GM19328 (cell line): ENCODE results near the gene SENP6.
"Not testable (repeated sequence)": the region's sequence is repeated elsewhere in the genome, so short reads cannot be mapped to it uniquely, and the experiment has no call there.

ENCODE experiments used
- ATAC-seq: cut with Tn5 transposase; IDR thresholded peaks from one replicate; pipeline ENCODE4 v1.9.1; 2021; ENCODE audit warnings: mild to moderate bottlenecking, moderate library complexity; ENCODE audit not compliant: unreplicated experiment

Gene SENP6, protein sequence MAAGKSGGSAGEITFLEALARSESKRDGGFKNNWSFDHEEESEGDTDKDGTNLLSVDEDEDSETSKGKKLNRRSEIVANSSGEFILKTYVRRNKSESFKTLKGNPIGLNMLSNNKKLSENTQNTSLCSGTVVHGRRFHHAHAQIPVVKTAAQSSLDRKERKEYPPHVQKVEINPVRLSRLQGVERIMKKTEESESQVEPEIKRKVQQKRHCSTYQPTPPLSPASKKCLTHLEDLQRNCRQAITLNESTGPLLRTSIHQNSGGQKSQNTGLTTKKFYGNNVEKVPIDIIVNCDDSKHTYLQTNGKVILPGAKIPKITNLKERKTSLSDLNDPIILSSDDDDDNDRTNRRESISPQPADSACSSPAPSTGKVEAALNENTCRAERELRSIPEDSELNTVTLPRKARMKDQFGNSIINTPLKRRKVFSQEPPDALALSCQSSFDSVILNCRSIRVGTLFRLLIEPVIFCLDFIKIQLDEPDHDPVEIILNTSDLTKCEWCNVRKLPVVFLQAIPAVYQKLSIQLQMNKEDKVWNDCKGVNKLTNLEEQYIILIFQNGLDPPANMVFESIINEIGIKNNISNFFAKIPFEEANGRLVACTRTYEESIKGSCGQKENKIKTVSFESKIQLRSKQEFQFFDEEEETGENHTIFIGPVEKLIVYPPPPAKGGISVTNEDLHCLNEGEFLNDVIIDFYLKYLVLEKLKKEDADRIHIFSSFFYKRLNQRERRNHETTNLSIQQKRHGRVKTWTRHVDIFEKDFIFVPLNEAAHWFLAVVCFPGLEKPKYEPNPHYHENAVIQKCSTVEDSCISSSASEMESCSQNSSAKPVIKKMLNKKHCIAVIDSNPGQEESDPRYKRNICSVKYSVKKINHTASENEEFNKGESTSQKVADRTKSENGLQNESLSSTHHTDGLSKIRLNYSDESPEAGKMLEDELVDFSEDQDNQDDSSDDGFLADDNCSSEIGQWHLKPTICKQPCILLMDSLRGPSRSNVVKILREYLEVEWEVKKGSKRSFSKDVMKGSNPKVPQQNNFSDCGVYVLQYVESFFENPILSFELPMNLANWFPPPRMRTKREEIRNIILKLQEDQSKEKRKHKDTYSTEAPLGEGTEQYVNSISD

DNA sequence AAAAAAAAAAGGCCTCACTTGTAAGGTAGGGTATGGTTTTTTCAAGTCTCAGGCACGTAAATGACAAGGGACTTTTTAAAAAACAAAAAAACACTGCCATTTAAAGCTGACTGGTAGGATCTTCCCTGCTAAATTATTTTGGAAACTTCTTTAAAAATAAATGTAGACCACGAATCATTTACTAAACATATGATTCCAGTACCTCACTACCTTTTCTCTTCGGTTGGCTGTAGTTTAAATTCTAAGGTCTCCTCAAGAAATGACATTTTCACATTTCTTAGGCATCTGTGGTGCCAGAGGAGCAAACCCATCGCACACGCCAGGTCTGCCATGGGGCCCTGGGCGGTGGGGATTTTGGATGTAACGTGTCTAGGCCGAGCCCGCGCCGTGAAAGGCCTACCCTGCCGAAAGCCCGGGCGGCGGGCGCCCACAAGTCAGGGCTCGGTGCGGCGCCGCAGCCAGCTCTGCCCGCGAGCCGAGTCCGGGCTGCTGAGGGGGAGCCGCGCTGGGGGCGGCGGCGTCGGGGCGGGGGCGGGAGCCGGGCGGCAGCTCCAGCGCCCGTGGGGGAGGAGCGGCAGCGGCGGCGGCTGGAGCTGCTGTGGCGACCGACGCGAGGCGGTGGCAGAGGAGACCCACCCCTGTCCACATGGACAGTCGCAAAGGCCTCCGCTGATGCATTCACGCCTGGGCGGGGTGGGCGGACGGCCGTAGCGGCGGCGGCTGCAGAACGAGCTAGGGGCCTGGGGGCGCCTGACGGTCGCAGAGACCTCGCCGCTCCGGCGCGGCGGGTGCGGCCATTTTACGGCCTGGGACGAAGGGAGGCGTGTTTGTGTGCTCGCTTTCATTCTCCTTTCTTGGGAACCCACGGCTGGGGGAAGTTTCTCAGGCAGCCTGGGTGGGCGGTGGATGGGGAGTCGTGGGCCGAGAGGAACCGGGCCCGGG lies at the start of gene SENP6:
Gene SENP6 (plus strand): TSS at position 577 of the 942 bp plus-strand sequence. CDS start 645 bp downstream, outside the sequence.
- ATAC-seq: peak; percentile 69

DNA sequence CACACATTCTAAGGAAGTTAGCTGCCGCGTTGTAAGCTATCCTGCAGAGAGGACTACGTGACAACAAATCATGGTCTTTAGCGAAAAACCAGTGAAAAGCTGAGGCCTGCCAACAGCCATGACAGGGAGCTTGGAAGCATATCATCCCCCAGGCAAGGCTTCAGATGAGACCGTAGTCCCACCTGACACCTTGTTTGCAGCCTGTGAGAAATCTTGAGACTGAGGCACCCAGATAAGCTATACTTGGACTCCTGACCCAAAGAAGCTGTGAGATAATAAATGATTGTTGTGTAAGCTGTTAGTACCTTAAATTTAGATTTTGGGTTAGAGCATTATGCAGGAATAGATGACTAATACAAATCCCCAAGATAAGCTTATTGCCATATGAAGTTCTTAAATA lies 45.4 kb upstream of the SENP6 start:
- ATAC-seq: no peak

DNA sequence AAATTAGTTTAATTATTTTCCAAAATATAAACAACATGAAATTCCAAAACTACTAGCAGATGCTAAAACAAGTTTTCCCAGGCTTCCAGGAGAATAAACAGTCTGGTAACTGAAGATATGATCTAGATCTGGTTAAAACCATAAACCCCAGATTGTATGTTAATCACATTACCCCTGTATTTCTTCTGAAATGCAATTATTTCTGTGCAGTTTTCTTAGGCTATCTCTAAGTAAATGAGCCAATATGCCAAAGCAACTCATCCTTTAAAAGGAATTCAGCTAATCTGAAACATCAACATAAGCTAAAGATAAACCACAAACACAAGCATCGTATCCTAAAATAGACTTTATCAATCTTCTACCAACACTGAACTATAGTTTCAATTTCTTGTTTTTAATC lies 44.6 kb upstream of the SENP6 start:
- ATAC-seq: no peak

DNA sequence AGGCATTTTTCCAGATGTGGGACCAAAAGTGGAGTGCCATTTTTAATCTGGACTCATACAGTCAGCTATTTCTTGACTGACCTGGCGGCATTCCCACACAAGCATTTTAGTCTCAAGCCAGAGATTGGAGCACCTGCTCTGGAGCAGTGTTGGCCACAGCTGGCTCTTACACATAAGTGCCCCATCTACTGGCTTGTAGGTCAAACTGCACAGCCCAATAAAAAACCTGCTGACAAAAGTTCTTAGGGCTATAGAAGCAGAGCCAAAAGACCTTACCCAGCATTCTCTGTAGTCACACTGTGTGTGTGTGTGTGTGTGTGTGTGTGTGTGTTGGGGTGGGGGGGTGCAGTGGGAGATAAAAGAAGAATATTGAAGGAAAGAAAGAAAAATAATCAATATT lies 38.6 kb upstream of the SENP6 start:
- peak; percentile 91 for ATAC-seq

DNA sequence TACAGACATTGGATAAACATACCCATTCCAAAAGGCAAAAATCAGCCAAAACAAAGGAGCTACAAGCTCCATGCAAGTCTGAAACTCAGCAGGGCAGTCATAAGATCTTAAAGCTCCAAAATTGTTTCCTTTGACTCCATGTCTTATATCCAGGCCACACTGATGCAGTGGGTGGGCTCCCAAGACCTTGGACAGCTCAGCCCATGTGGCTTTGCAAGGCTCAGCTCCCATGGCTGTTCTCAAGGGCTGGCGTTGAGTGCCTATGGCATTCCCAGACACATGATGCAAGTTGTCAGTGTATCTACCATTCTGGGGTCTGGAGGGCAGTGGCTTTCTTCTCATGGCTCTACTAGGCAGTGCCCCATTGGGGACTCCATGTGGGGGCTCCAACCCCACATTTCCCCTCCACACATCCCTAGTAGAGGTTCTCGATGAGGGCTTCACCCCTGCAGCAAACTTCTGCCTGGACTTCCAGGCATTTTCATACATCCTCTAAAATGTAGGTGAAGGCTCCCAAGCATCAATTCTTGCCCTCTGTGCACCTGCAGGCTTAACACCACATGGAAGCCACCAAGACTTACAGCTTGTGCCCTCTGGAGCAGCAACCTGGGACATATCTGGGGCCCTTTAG lies 35.4 kb upstream of the SENP6 start:
- no peak for ATAC-seq

DNA sequence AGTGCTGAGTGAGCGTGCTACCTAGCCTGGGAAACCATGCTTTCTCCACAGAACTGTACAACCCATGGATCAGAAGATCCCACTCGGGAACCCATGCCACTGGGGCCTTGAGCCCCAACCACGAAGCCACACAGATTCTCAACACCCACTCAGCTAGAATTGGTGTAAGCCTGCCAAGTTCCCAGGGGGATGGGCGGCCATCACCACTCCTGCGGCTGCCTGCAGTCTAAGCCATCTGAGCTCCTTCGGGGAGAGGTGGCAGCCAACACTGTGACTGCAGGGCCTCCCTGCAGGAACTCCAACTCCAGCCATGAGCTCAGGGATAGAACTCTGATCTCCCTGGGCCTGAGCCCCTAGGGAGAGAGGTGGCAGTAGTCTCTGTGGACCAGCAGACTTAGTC lies 33.6 kb upstream of the SENP6 start:
- no peak for ATAC-seq

DNA sequence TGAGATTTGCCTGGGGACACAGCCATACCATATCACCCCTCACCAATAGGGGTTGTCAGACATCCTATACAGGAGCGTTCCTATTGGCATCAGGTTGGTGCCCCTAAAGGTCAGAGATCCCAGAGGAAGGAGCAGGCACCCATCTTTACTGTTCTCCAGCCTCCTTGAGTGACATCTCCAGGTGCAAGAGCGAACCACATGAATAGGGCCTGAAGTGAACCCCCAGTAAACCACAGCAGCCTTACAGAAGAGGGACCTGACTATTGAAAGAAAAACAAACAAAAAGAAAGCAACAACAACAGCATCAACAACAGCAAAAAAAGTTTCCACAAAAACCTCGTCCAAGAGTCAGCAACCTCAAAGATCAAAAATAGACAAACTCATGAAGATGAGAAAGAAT lies 32.7 kb upstream of the SENP6 start:
- no peak for ATAC-seq

DNA sequence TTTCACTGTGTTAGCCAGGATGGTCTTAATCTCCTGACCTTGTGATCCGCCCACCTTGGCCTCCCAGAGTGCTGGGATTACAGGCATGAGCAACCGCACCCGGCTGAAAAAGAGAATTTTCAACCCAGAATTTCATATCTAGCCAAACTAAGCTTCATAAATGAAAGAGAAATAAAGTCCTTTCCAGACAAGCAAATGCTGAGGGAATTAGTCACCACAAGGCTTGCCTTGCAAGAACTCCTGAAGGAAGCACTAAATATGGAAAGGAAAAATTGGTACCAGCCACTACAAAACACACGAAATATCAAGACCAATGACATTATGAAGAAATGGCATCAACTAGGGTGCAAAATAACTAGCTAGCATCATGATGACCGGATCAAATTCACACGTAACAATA lies 31.0 kb upstream of the SENP6 start:
- not testable (repeated sequence) for ATAC-seq

DNA sequence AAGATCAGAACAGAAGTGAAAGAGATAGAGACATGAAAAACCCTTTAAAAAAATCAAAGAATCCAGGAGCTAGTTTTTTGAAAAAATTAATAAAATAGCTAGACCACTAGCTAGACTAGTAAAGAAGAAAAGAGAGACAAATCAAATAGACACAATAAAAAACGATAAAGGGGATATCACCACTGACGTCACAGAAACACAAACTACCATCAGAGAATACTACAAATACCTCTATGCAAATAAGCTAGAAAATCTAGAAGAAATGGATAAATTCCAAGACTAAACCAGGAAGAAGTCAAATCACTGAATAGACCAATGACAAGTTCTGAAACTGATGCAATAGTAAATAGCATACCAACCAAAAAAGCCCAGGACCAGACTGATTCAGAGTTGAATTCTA lies 29.6 kb upstream of the SENP6 start:
- ATAC-seq: no peak

DNA sequence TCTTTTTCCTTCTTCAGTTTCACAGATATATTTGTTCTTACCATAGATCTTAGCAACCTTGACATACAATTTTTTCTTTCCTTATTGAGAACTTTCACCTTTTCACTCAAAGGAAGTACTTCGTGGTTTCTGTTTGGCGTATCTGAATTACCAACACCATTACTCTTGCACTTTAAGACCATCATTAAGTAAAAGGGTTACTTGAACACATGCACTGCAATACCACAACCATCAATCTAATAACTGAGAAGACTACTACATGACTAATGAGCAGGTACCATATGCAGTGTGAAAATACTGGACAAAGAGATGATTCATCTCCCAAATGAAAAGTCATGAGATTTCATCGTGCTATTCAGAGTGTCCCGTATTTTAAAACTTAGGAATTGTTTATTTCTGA lies 21.7 kb upstream of the SENP6 start:
- ATAC-seq: no peak

DNA sequence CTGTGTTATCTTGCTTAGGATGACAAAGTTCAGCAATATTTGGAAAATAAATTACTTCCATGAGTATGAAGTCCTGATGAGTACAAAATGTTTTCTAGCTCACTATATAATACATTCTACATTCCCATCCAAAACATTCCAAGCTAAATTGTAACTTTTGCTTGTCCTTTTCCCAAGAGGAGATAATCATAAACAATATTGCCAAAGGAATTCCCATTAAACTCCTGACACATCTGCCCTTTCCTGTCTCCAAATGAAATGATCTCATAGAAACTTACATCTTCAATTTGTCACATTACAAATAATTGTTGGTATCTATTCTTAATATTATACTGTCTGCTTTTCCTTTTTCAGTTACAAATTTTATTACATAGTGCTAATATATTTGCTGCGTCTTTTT lies 20.4 kb upstream of the SENP6 start:
- ATAC-seq: no peak

DNA sequence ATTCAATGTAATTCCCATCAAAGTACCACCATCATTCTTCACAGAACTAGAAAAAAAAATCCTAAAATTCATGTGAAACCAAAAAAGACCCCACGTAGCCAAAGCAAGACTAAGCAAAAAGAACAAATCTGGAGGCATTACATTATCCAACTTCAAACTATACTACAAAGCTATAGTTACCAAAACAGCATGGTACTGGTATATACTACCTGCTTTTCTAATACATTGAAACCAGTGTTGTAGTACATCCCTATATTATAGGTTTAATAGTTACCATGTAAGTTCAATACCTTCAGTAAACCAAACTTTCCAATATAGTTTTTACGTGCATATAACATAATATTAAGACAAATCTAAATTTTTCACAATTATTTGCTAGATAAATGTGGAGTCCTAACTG lies 17.1 kb upstream of the SENP6 start:
- not testable (repeated sequence) for ATAC-seq

DNA sequence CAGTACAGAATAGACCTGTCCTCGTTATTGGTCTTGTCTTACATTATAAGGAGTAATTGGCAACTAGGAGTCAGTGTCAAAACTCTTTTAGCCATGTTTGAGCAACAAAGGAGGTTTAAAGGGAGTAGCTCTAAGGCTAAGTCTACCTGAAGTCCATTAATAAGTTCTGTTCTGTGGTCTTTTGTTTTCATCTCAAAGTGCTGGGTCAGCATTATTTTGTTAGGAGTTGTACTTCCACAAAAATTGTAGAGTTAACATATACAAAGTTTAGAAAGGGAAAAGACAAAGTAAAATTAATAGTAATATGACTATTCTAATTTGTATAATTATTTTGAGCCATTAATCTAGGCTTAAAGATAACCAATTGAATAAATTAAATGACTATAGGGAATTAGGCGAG lies 12.7 kb upstream of the SENP6 start:
- no peak for ATAC-seq

DNA sequence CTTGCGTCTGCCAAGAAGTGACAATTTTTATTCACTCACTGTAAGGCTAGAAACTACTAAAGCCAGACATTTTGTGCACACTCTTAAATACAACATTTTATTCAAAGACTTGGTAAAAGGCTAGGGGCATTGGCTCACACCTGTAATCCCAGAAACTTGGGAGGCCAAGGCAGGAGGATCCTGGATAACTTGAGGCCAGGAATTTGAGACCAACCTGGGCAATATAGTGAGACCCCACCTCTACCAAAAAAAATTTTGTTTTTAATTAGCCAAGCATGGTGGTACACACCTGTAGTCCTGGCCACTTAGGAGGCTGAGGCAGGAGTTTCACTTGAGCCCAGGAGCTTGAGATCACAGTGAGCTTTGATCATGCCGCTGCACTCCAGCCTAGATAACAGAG lies 11.3 kb upstream of the SENP6 start:
- no peak for ATAC-seq

DNA sequence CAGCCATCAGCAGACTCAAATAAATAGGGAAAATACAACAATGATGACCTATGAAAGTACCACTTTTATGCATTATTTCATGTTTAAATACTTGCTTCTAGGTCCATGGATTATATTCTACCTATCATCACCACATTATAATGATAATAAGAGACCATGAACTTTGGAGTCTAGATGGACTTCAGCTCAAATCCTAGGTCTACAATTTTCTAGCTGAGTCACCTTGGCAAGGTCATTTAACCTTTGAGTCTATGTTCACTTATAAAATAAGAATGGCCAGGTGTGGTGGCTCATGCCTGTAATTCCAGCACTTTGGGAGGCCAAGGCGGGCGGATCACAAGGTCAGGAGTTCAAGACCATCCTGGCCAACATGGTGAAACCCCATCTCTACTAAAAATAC lies 5.3 kb upstream of the SENP6 start:
- not testable (repeated sequence) for ATAC-seq

DNA sequence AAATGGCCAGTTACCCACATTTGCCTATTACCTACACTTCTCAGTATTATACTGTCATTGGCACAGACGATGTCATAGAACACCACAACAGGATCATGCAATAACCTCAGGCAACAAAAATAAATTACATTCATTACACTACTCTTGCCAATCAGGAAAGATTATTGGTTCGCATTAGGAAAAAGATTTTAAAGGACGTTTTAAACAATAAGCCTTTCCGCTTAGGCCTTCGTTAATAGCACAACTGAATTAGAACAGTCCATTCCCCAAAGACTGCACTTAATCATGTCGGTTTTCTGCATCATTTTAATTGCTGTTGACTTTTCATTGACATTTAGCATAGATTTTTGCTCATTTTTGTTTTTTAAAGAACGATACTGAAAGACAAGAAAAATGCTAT lies 912 bp upstream of the SENP6 start:
- no peak for ATAC-seq

DNA sequence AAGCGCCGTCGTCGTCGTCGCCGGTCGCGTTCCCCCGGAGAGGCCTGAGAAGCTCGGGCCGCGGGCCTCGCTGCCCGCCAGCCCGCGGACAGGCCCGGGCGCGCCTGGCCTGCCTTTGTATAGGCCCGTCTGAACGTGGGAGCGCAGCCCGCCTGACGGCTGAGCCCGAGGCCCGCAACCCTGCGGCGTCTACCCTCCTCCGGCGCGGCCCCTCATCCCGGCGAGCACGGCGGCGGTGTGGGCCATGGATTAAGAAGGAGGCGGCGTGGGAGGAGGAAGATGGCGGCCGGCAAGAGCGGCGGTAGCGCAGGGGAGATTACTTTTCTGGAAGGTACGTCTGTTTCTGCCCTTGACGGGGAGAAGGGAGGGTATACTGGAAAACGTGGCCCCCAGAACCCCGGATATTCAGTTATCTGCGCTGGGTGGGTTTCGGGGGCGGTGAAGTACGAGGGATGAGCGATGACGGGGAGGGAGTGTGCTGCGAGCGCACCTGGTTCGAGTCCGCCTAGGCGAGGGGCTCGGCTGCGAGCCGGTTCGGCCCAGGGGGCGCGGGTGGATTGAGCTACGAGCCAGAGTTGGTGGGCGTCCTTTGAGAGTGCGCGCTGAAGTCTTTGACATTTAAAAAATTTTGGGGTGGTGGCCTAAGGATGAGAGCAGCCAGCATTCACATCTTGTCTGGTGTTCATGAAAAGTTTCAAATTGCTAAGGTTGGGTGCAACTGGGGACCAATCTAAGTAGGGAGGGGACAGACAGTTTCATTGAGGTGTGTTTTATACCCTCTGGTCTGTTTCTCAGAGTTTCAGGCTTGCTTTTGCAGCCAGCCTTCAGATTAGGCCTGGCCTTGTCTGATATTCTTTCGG lies 796 bp downstream of the SENP6 start:
- ATAC-seq: peak; percentile 28

DNA sequence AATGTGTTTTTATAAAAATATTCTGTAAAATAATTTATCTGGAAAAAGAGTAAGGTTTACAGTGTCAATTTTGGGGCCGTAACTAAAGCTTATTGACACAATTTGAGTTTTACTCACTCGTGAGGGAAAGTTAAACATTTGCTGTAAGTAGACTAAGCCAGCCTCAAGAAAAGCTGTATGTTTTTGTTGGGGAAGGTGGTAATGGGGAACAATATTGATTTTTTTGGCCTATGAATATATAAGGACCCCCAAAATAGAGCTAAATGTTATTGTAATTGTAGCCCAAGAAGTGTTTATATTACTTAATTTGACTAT lies 1.4 kb downstream of the SENP6 start:
- no peak for ATAC-seq

DNA sequence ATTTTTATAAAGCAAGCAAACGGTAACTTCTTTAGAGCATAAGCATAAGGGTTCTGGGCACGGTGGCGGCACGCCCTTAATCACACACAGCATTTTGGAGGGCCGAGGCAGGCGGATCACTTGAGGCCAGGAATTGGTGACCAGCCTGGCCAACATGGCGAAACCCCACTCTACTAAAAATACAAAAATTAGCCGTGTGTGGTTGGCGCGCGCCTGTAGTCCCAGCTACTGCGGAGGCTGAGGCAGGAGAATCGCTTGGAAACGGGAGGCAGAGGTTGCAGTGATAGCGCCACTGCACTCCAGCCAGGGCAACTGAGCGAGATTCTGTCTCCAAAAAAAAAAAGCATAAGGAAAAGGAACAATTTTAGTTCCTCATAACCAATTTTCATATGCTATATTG lies 2.6 kb downstream of the SENP6 start:
- no peak for ATAC-seq
